ENCODE results near the gene ATP2B1.
"Not testable (repeated sequence)": the region's sequence is repeated elsewhere in the genome, so short reads cannot be mapped to it uniquely, and the experiment has no call there.

The ATP2B1 gene

DNA sequence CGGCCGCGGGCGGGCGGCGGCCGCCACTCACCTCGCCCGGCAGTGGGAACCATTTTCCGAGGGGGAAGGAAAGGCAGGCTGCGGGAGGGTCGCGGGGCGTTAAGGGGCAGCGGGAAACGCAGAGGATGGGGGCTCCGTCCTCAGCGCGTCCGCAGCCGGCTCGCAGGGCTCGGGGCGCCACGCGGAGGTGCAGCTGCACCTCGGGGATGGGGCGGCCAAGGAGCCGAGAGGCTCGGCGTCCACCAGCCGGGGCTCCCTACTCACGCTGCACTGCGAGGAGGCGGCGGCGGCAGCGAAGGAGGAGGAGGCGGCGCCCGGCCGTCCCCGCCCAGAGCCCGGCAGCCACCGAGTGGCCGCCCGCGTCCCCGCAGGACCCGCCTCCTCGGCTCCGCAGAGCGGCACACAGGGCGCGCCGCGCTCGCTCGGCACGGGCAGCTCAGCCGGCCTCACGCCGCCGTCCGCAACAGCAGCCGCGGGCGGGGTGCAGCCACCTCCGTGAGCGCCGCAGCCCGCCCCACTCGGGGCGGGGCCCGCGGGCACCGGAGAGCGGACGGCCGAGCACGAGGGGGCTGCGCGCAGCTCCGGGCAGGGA is at the start of gene ATP2B1:
TSS of gene ATP2B1 (minus strand) at position 274 of the 592 bp plus-strand sequence. CDS start 52,952 bp downstream, outside the sequence.
- Histone ChIP-seq H3K27me3 (replicated peaks; ENCODE audit: control insufficient read depth, insufficient read depth, low read length) (no peaks in the 10 kb centered on the region), H3K9me3 (ENCODE audit: control insufficient read depth, low read length) (no peaks in the 10 kb centered on the region), H3K9ac (ENCODE audit: low read length) (peak within 1 kb of the TSS; percentile 95), H3K36me3 (ENCODE audit: control insufficient read depth, insufficient read depth, low read length, severe bottlenecking) (no peaks in the 10 kb centered on the region), H3K4me3 (ENCODE audit: low read length) (peak within 1 kb of the TSS; percentile 99), H3K4me1 (ENCODE audit: control insufficient read depth, insufficient read depth, low read length) (peaks cover 21% of the 10 kb centered on the region)
- DNase-seq (ENCODE audit: low read depth): peak; percentile 94

DNA sequence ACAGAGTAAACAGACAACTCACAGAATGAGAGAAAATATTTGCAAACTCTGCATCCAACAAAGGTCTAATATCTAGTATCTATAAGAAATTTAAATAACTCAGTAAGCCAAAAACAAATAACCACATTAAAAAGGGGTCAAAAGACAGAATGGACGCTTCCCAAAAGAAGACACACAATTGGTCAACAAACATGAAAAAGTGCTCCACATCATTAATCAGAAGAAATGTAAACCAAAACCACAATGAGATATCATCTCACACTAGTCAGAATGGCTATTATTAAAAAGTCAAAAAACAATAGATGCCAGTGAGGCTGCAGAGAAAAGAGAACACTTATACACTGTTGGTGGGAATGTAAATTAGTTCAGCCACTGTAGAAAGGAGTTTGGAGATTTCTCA is 49.3 kb upstream of the ATP2B1 start:
- H3K9ac ChIP-seq (ENCODE audit: low read length); H3K27me3 ChIP-seq (replicated peaks; ENCODE audit: control insufficient read depth, insufficient read depth, low read length); DNase-seq (ENCODE audit: low read depth); H3K36me3 ChIP-seq (ENCODE audit: control insufficient read depth, insufficient read depth, low read length, severe bottlenecking); H3K9me3 ChIP-seq (ENCODE audit: control insufficient read depth, low read length); H3K4me3 ChIP-seq (ENCODE audit: low read length): not testable (repeated sequence)
- H3K4me1 ChIP-seq (ENCODE audit: control insufficient read depth, insufficient read depth, low read length): peaks cover 18% of the 10 kb centered on the region

DNA sequence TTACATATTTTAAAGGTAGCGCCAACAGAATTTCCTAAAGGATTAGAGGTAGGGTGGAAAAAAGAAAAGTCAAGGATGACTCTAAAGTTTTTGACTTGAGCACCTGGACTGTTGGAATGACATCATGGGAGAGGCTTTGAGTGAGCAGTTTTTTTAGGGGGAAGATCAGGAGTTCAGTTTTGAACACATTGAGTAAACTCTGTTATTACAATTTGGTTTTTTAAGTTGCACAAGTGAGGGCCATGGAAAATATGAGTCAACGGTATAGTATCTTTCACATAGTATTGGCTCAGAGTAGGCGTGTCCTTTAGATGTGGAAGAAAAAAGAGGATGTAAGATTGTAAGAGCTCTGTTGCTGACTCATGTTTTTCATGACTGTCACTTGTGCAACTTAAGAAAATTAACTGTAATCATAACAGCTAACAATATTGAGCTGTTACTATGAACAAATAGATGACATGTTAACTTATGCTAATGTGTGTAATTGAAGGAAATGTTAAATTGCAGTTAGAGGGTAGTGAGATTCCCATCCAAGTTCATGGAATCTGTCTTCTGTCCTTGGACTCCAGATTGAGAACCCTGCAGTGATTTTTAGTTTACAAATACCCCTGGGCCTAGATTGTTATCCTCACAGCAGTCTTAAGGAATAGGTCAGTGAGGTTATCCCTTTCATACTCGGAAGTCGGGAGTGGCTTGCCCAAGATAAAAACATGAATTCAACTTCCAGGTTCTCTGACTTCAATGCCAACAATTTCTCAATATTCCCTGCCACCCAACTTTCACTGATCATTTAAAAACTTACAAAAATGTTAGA is 48.2 kb upstream of the ATP2B1 start:
- Histone ChIP-seq H3K4me1 (ENCODE audit: control insufficient read depth, insufficient read depth, low read length) (peaks cover 23% of the 10 kb centered on the region), H3K27me3 (replicated peaks; ENCODE audit: control insufficient read depth, insufficient read depth, low read length) (no peaks in the 10 kb centered on the region), H3K4me3 (ENCODE audit: low read length) (peak overlapping the region; percentile 29), H3K9me3 (ENCODE audit: control insufficient read depth, low read length) (no peaks in the 10 kb centered on the region), H3K9ac (ENCODE audit: low read length) (peak overlapping the region; percentile 74), H3K36me3 (ENCODE audit: control insufficient read depth, insufficient read depth, low read length, severe bottlenecking) (no peaks in the 10 kb centered on the region)
- DNase-seq (ENCODE audit: low read depth): peak; percentile 99

DNA sequence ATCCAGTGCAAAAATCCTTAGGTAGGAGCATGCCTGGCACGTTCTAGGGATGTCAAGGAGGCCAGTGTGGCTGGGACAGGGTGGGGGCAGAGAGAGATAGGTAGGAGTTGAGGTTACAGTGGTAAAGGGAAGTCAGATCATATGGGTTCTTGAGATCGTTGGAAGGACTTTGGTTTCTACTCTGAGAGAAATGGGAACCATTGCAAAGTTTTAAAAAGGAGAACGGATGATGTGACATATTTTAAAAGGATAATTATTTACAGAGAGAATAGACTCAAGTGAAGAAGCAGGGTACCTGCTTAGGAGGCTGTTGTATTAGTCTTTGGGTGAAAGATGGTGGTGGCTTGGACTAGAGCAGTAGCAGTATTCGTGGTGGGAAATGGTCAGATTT is 47.6 kb upstream of the ATP2B1 start:
- no peak for DNase-seq (ENCODE audit: low read depth)
- Histone ChIP-seq H3K4me3 (ENCODE audit: low read length) (peak overlapping the region; percentile 11), H3K27me3 (replicated peaks; ENCODE audit: control insufficient read depth, insufficient read depth, low read length) (no peaks in the 10 kb centered on the region)

DNA sequence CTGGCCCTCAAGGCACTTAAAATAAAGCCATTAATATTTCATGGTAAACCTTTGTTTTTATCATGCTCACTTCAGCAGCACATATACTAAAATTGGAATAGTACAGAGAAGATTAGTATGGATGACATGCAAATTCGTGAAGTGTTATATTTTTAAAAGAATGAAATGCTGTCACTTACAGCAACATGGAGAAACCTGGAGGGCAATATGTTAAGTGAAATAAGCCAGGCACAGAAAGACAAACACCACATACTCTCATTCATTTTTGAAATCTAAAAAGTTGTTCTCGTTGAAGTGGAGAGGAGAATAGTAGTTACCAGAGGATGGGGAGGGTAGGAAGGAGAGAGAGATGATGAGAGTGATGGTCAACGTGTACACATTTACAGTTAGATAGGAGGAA is 45.4 kb upstream of the ATP2B1 start:
- H3K36me3 ChIP-seq (ENCODE audit: control insufficient read depth, insufficient read depth, low read length, severe bottlenecking): no peaks in the 10 kb centered on the region
- no peaks in the 10 kb centered on the region for H3K27me3 ChIP-seq (replicated peaks; ENCODE audit: control insufficient read depth, insufficient read depth, low read length)
- no peak overlapping the region for H3K4me3 ChIP-seq (ENCODE audit: low read length)
- peaks cover 39% of the 10 kb centered on the region for H3K4me1 ChIP-seq (ENCODE audit: control insufficient read depth, insufficient read depth, low read length)
- no peaks in the 10 kb centered on the region for H3K9me3 ChIP-seq (ENCODE audit: control insufficient read depth, low read length)
- H3K9ac ChIP-seq (ENCODE audit: low read length): no peak overlapping the region
- DNase-seq (ENCODE audit: low read depth): no peak

More for the DNA sequence above, 47.6 kb upstream of the ATP2B1 start:
- peaks cover 29% of the 10 kb centered on the region for H3K4me1 ChIP-seq (ENCODE audit: control insufficient read depth, insufficient read depth, low read length)
- H3K9ac ChIP-seq (ENCODE audit: low read length): no peak overlapping the region
- no peaks in the 10 kb centered on the region for H3K9me3 ChIP-seq (ENCODE audit: control insufficient read depth, low read length)
- no peaks in the 10 kb centered on the region for H3K36me3 ChIP-seq (ENCODE audit: control insufficient read depth, insufficient read depth, low read length, severe bottlenecking)

DNA sequence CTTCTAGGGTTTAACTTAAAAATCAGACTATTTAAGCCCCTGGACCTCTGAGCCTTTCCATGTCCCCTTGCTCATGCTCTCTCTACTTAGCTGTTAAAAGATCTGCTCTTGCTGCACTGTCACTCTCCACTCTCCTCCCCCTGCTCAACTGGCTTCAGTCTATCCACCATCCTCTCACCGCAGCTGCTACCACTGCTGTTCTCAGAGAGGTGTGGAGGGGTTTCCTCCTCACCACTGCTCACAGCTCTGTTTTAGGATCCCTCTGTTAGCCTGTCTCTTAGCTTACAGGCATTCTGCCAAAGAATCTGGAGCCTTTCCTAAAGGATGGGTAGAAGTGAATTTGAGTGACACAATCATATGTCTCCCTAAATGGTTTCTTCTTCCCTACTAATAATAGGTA is 43.7 kb upstream of the ATP2B1 start:
- H3K4me1 ChIP-seq (ENCODE audit: control insufficient read depth, insufficient read depth, low read length): peaks cover 34% of the 10 kb centered on the region
- H3K36me3 ChIP-seq (ENCODE audit: control insufficient read depth, insufficient read depth, low read length, severe bottlenecking): no peaks in the 10 kb centered on the region
- no peak for DNase-seq (ENCODE audit: low read depth)
- no peaks in the 10 kb centered on the region for H3K9me3 ChIP-seq (ENCODE audit: control insufficient read depth, low read length)
- H3K4me3 ChIP-seq (ENCODE audit: low read length): no peak overlapping the region
- no peaks in the 10 kb centered on the region for H3K27me3 ChIP-seq (replicated peaks; ENCODE audit: control insufficient read depth, insufficient read depth, low read length)
- H3K9ac ChIP-seq (ENCODE audit: low read length): no peak overlapping the region

DNA sequence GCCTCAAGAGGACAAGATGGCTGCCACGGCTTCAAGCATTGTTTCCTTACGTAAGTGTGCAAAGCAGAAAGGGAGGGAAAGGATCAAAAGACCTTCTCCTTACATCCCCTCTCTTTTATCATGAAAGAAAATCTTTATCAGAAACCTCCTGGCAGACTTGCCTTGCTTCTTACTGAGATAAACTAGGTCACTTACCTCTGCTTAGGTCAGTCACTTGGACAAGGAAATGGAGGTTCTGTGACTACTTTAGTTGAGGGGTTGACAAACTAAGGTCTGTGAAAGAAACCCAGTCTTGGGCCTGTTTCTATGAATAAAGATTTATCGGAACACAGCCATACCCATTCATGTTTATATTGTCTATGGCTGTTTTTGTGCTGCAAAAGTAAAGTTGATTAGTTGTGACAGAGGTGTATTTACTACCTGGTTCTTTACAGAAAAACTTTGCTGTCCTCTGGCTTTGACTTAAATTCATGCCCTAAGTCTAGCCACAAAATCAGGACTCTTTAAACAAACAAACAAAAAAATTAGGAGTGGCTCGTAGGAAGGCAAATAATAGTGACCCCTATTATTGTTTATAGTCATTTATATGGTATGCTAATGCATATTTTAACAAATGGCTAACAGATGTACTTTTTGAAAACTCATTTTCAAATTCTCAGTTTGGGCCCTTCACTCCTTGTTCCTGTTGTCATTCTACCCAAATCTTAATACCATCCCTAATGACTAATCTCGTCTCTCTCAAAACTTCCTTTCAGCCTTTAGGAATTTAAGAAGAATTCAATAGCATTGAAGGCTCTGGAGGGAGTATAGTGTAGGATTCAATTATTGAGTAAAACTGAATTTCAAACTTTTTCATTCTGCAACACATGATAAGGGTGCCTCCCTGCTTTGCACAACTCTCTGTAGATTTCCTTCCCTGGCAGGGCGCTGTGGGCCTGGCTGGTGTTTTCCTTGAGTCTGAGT is 42.0 kb upstream of the ATP2B1 start:
- DNase-seq (ENCODE audit: low read depth): peak; percentile 82
- no peak overlapping the region for H3K9ac ChIP-seq (ENCODE audit: low read length)
- no peak overlapping the region for H3K4me3 ChIP-seq (ENCODE audit: low read length)
- peaks cover 21% of the 10 kb centered on the region for H3K4me1 ChIP-seq (ENCODE audit: control insufficient read depth, insufficient read depth, low read length)
- no peaks in the 10 kb centered on the region for H3K9me3 ChIP-seq (ENCODE audit: control insufficient read depth, low read length)
- no peaks in the 10 kb centered on the region for H3K36me3 ChIP-seq (ENCODE audit: control insufficient read depth, insufficient read depth, low read length, severe bottlenecking)
- no peaks in the 10 kb centered on the region for H3K27me3 ChIP-seq (replicated peaks; ENCODE audit: control insufficient read depth, insufficient read depth, low read length)

DNA sequence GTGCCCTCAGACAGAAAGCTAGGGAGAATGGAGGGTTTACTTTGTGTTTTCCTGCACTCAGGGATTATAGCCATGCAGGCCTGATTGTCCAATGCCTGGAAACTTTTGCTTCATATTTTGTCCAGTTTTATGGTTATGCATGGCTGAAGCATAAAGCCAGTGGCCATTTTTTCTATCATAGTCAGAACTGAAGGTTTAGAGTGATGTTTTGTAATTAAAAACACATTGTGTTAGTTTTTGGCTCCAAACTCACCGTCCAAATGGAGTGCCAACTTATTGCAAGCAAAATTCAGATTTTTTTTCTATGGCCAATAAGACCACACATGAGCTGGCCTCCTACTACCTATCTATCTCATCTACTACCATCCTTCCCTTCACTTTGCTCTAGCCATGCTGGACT is 40.2 kb upstream of the ATP2B1 start:
- H3K27me3 ChIP-seq (replicated peaks; ENCODE audit: control insufficient read depth, insufficient read depth, low read length): no peaks in the 10 kb centered on the region
- no peaks in the 10 kb centered on the region for H3K9me3 ChIP-seq (ENCODE audit: control insufficient read depth, low read length)
- peaks cover 21% of the 10 kb centered on the region for H3K4me1 ChIP-seq (ENCODE audit: control insufficient read depth, insufficient read depth, low read length)
- peak; percentile 54 for DNase-seq (ENCODE audit: low read depth)
- H3K4me3 ChIP-seq (ENCODE audit: low read length): no peak overlapping the region
- no peaks in the 10 kb centered on the region for H3K36me3 ChIP-seq (ENCODE audit: control insufficient read depth, insufficient read depth, low read length, severe bottlenecking)
- H3K9ac ChIP-seq (ENCODE audit: low read length): no peak overlapping the region

DNA sequence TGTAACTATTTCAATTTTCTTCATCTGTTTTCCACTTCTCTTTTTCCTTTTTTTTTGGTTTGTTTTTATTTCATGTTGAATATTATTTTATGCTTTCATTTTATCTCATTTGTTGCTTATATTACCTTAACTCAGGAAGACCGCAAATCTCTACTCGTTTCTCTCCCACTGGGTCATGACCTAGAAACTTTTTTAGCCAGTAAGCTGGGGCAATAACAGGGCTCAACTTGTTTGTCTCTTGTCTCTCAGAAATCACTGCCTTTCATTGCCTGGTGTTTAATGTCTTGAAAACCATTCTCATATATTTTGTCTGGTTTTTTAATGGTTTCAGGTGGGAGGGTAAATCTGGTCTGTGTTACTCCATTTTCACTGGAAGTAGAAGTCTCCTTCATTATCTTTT is 36.6 kb upstream of the ATP2B1 start:
- peaks cover 19% of the 10 kb centered on the region for H3K9me3 ChIP-seq (ENCODE audit: control insufficient read depth, low read length)
- H3K4me3 ChIP-seq (ENCODE audit: low read length): no peak overlapping the region
- no peaks in the 10 kb centered on the region for H3K27me3 ChIP-seq (replicated peaks; ENCODE audit: control insufficient read depth, insufficient read depth, low read length)
- H3K9ac ChIP-seq (ENCODE audit: low read length): no peak overlapping the region
- no peaks in the 10 kb centered on the region for H3K36me3 ChIP-seq (ENCODE audit: control insufficient read depth, insufficient read depth, low read length, severe bottlenecking)
- peaks cover under 1% of the 10 kb centered on the region for H3K4me1 ChIP-seq (ENCODE audit: control insufficient read depth, insufficient read depth, low read length)
- DNase-seq (ENCODE audit: low read depth): no peak

DNA sequence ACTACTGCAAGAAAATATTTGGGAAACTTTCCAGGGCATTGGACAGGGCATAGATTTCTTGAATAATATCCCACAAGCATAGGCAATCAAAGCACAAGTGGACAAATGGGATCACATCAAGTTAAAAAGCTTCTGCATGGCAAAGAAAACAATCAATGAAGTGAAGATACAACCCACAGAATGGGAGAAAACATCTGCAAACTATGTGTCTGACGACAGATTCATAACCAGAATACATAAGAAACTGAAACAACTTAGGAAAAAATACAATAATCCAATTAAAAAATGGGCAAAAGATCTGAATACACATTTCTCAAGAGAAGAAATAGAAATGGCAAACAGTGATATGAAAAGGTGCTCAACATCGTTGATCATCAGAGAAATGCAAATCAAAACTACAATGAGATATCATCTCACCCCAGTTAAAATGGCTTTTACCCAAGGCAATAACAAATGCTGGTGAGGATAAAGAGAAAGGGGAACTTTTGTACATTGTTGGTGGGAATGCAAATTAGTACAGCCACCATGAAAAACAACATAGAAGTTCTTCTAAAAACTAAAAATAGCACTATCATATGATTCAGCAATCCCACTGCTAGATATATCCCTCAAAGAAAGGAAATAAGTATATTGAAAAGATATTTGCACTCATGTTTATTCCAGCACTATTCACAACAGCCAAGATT is 33.8 kb upstream of the ATP2B1 start:
- Histone ChIP-seq H3K4me3 (ENCODE audit: low read length) (no peak overlapping the region), H3K36me3 (ENCODE audit: control insufficient read depth, insufficient read depth, low read length, severe bottlenecking) (no peaks in the 10 kb centered on the region), H3K9me3 (ENCODE audit: control insufficient read depth, low read length) (peaks cover 32% of the 10 kb centered on the region), H3K4me1 (ENCODE audit: control insufficient read depth, insufficient read depth, low read length) (no peaks in the 10 kb centered on the region), H3K9ac (ENCODE audit: low read length) (no peak overlapping the region), H3K27me3 (replicated peaks; ENCODE audit: control insufficient read depth, insufficient read depth, low read length) (no peaks in the 10 kb centered on the region)
- no peak for DNase-seq (ENCODE audit: low read depth)

Data from adipocyte (in vitro differentiated cells).